Measurements from ENCODE around the gene ASAP2. TPM values are rescaled to one million over a fixed set of nuclear protein-coding genes. Genes with fewer than 3 reads are reported as not detected.

ASAP2 gene
- total RNA-seq, 2 experiments from 2014 or later, result 0.27 TPM; not detected in 1

- no peaks in the 10 kb centered on the region for H3K79me2 ChIP-seq (ENCODE audit: insufficient read depth, low read depth, low read length)
- no TSS peak for BruUV-seq (replicated peaks)
- no peak overlapping the region for H3K4me3 ChIP-seq (ENCODE audit: low read depth, low read length, poor library complexity, severe bottlenecking)
- TF ChIP-seq CTCF (conservative IDR thresholded peaks at IDR 0.05; ENCODE audit: low read length), result no peak
- no peak for TF ChIP-seq EZH2phosphoT487 (IDR thresholded peaks at IDR 0.05; ENCODE audit: borderline replicate concordance, low read depth, low read length)
- H3K9me2 ChIP-seq (ENCODE audit: insufficient read depth, low read length), result no peaks in the 10 kb centered on the region
- H3K4me1 ChIP-seq (ENCODE audit: insufficient read depth, low read length, poor library complexity, severe bottlenecking), result no peaks in the 10 kb centered on the region
- no peaks in the 10 kb centered on the region for H3K36me3 ChIP-seq (ENCODE audit: insufficient read depth, low read length)
- ChIA-PET POLR2A (no interaction called here), CTCF (ENCODE audit: unreplicated experiment) (no interaction called here)
- H2AFZ ChIP-seq (ENCODE audit: low read length), result no peak overlapping the region
- no peak overlapping the region for H3K4me2 ChIP-seq (ENCODE audit: low read length)
- no peak for DNase-seq (ENCODE audit: low spot score)
- intact Hi-C loops (cut with micrococcal nuclease; ENCODE audit: unreplicated experiment), result no loop called here
- H4K20me1 ChIP-seq (ENCODE audit: insufficient read depth, low read length), result no peaks in the 10 kb centered on the region
- H3K27ac ChIP-seq (ENCODE audit: low read depth, low read length, poor library complexity, severe bottlenecking), result no peak overlapping the region
- H3K9me3 ChIP-seq (ENCODE audit: low read length), result no peaks in the 10 kb centered on the region
These were observed 34.1 kb downstream of the ASAP2 start for GRCh38 chr2:9240745-9241144.

GRCh38 chr2:9241233-9241632, 34.6 kb downstream of the ASAP2 start:
- BruUV-seq (replicated peaks), result no TSS peak
- no peak for DNase-seq (ENCODE audit: low spot score)
- H3K9me3 ChIP-seq (ENCODE audit: low read length), result no peaks in the 10 kb centered on the region
- TF ChIP-seq CTCF (conservative IDR thresholded peaks at IDR 0.05; ENCODE audit: low read length) (no peak), EZH2phosphoT487 (IDR thresholded peaks at IDR 0.05; ENCODE audit: borderline replicate concordance, low read depth, low read length) (no peak)
- H3K4me3 ChIP-seq (ENCODE audit: low read depth, low read length, poor library complexity, severe bottlenecking), result no peak overlapping the region
- no peaks in the 10 kb centered on the region for H3K79me2 ChIP-seq (ENCODE audit: insufficient read depth, low read depth, low read length)
- intact Hi-C loops (cut with micrococcal nuclease; ENCODE audit: unreplicated experiment), result no loop called here
- ChIA-PET POLR2A (no interaction called here), CTCF (ENCODE audit: unreplicated experiment) (no interaction called here)
- H4K20me1 ChIP-seq (ENCODE audit: insufficient read depth, low read length), result no peaks in the 10 kb centered on the region
- H2AFZ ChIP-seq (ENCODE audit: low read length), result no peak overlapping the region
- no peaks in the 10 kb centered on the region for H3K36me3 ChIP-seq (ENCODE audit: insufficient read depth, low read length)
- no peaks in the 10 kb centered on the region for H3K4me1 ChIP-seq (ENCODE audit: insufficient read depth, low read length, poor library complexity, severe bottlenecking)
- no peak overlapping the region for H3K4me2 ChIP-seq (ENCODE audit: low read length)
- no peak overlapping the region for H3K27ac ChIP-seq (ENCODE audit: low read depth, low read length, poor library complexity, severe bottlenecking)
- H3K9me2 ChIP-seq (ENCODE audit: insufficient read depth, low read length), result no peaks in the 10 kb centered on the region

- no peaks in the 10 kb centered on the region for H3K4me1 ChIP-seq (ENCODE audit: insufficient read depth, low read length, poor library complexity, severe bottlenecking)
- DNase-seq (ENCODE audit: low spot score), result no peak
- no peak overlapping the region for H3K27ac ChIP-seq (ENCODE audit: low read depth, low read length, poor library complexity, severe bottlenecking)
- H3K36me3 ChIP-seq (ENCODE audit: insufficient read depth, low read length), result no peaks in the 10 kb centered on the region
- TF ChIP-seq CTCF (conservative IDR thresholded peaks at IDR 0.05; ENCODE audit: low read length) (no peak), EZH2phosphoT487 (IDR thresholded peaks at IDR 0.05; ENCODE audit: borderline replicate concordance, low read depth, low read length) (no peak)
- H4K20me1 ChIP-seq (ENCODE audit: insufficient read depth, low read length), result no peaks in the 10 kb centered on the region
- no peak overlapping the region for H3K4me2 ChIP-seq (ENCODE audit: low read length)
- POLR2A ChIA-PET, result no interaction called here
- intact Hi-C loops (cut with micrococcal nuclease; ENCODE audit: unreplicated experiment), result no loop called here
- BruUV-seq (replicated peaks), result no TSS peak
- no peaks in the 10 kb centered on the region for H3K9me3 ChIP-seq (ENCODE audit: low read length)
- no peaks in the 10 kb centered on the region for H3K79me2 ChIP-seq (ENCODE audit: insufficient read depth, low read depth, low read length)
- CTCF ChIA-PET (ENCODE audit: unreplicated experiment), result no interaction called here
- H2AFZ ChIP-seq (ENCODE audit: low read length), result no peak overlapping the region
- H3K9me2 ChIP-seq (ENCODE audit: insufficient read depth, low read length), result no peaks in the 10 kb centered on the region
- no peak overlapping the region for H3K4me3 ChIP-seq (ENCODE audit: low read depth, low read length, poor library complexity, severe bottlenecking)
These were observed 36.7 kb downstream of the ASAP2 start for GRCh38 chr2:9243357-9243756.
